Effector CD4-positive, alpha-beta T cell (primary cell): ENCODE data around the gene TRIM60.
"Not testable (repeated sequence)": the region's sequence is repeated elsewhere in the genome, so short reads cannot be mapped to it uniquely, and the experiment has no call there.

Source experiments
- DNase-seq: peaks from one replicate; pipeline ENCODE4 v3.0.0-alpha.2; 2020

Gene TRIM60

GRCh38 chr4:165055601-165056000, 23.8 kb downstream of the TRIM60 start:
- no peak for DNase-seq

GRCh38 chr4:165058666-165059065, 26.9 kb downstream of the TRIM60 start:
- DNase-seq = no peak

GRCh38 chr4:165059386-165059785, 27.6 kb downstream of the TRIM60 start:
- no peak for DNase-seq

GRCh38 chr4:165060938-165061337, 29.1 kb downstream of the TRIM60 start:
- no peak for DNase-seq

GRCh38 chr4:165070560-165070959, 38.8 kb downstream of the TRIM60 start:
- DNase-seq = no peak

- DNase-seq = not testable (repeated sequence)
Measured at GRCh38 chr4:165073346-165073745, 41.5 kb downstream of the TRIM60 start.

GRCh38 chr4:165077034-165077578, 45.3 kb downstream of the TRIM60 start:
- DNase-seq = no peak

GRCh38 chr4:165079476-165079875, 47.7 kb downstream of the TRIM60 start:
- no peak for DNase-seq

GRCh38 chr4:165084787-165085186, 53.0 kb downstream of the TRIM60 start:
- DNase-seq = not testable (repeated sequence)

- DNase-seq = no peak
Measured at GRCh38 chr4:165085946-165086345, 54.1 kb downstream of the TRIM60 start.

GRCh38 chr4:165088366-165088765, 56.6 kb downstream of the TRIM60 start:
- no peak for DNase-seq
